B cell (primary cell): ENCODE results near the gene IFT22. TPM values are rescaled to one million over a fixed set of nuclear protein-coding genes. Genes with fewer than 3 reads are reported as not detected.

Experiments used
- ATAC-seq: fragments of 200-7000 bp; cut with Tn5 transposase; one replicate; pipeline ENCODE4 v1.10.0; 2021; ENCODE audit warnings: low read depth, mild to moderate bottlenecking, moderate number of reproducible peaks, moderate library complexity
- CTCF ChIA-PET: fragments of 350-600 bp; sonication (Branson Sonifier 250); formaldehyde crosslinking; loops from one replicate; lab custom pipeline; 2021; ENCODE audit warnings: antibody characterized with exemption, inconsistent platforms; lab: Charles Lee
- POLR2A ChIA-PET: fragments of 350-600 bp; sonication (Branson Sonifier 250); formaldehyde crosslinking; loops from one replicate; lab custom pipeline; 2021; ENCODE audit warnings: antibody characterized with exemption; lab: Charles Lee
- DNase-seq: peaks from one replicate; pipeline ENCODE4 v3.0.0; 2013
- H2AFZ ChIP-seq: 2 replicates; pipeline ENCODE4 v1.6.1; 2012; ENCODE audit warnings: mild to moderate bottlenecking, low read depth, low read length; ENCODE audit not compliant: insufficient read depth, poor library complexity, severe bottlenecking
- H3K27ac ChIP-seq, 2 donors: 1 replicate in 1 of 2; 2 replicates in 1 of 2; pipeline ENCODE4 v1.5.1; 2012 to 2013; ENCODE audit warnings: low read length in 2 of 2, mild to moderate bottlenecking in 2 of 2, moderate library complexity in 1 of 2
- H3K27me3 ChIP-seq, 4 experiments: fragments of 200-600 bp in 1 of 4; sonication (generic) in 1 of 4; replicated peaks in 1 of 4; 1 replicate in 2 of 4; 2 replicates in 2 of 4; pipeline versions ENCODE4 v1.6.1 to v1.7.0; 2013 to 2016; ENCODE audit warnings: low read length in 3 of 4, mild to moderate bottlenecking in 2 of 4, mixed read lengths in 1 of 4, moderate library complexity in 1 of 4; ENCODE audit not compliant: insufficient read depth in 4 of 4, control insufficient read depth in 3 of 4; ENCODE audit errors: control extremely low read depth in 1 of 4
- H3K36me3 ChIP-seq, 2 experiments: replicated peaks in 1 of 2; 1 replicate in 1 of 2; 2 replicates in 1 of 2; pipeline versions ENCODE4 v1.6.1 to v1.7.1; 2013; ENCODE audit warnings: low read length in 1 of 2; ENCODE audit not compliant: insufficient read depth in 2 of 2, control insufficient read depth in 1 of 2; ENCODE audit errors: control extremely low read depth in 1 of 2, extremely low read depth in 1 of 2
- H3K4me1 ChIP-seq, 2 donors: fragments of 200-600 bp in 1 of 2; sonication (generic) in 1 of 2; 1 replicate in 1 of 2; 2 replicates in 1 of 2; pipeline versions ENCODE4 v1.5.1 to v1.6.1; 2013 to 2017; ENCODE audit warnings: low read length in 2 of 2; ENCODE audit not compliant: control insufficient read depth in 2 of 2, insufficient read depth in 2 of 2
- H3K4me2 ChIP-seq: replicated peaks from 2 replicates; pipeline ENCODE3; 2012; ENCODE audit warnings: mild to moderate bottlenecking, low read depth, low read length; ENCODE audit not compliant: poor library complexity, severe bottlenecking
- H3K4me3 ChIP-seq, 5 experiments: fragments of 200-600 bp in 1 of 5; sonication (generic) in 1 of 5; 1 replicate in 3 of 5; 2 replicates in 2 of 5; pipeline versions ENCODE4 v1.5.1 to v1.7.0; 2011 to 2016; ENCODE audit warnings: low read length in 4 of 5, mild to moderate bottlenecking in 4 of 5, low read depth in 2 of 5, control low read depth in 1 of 5, moderate library complexity in 1 of 5; ENCODE audit not compliant: insufficient read depth in 1 of 5; ENCODE audit errors: control extremely low read depth in 1 of 5, extremely low read depth in 1 of 5
- H3K79me2 ChIP-seq: fragments of 200-600 bp; sonication (generic); one replicate; pipeline ENCODE4 v1.6.0; 2016; ENCODE audit warnings: low read length; ENCODE audit not compliant: control insufficient read depth, insufficient read depth
- H3K9ac ChIP-seq: fragments of 200-600 bp; sonication (generic); 2 replicates; pipeline ENCODE4 v1.6.1; 2017; ENCODE audit warnings: mild to moderate bottlenecking, low read length, moderate library complexity
- H3K9me3 ChIP-seq, 3 donors: one replicate each; pipeline versions ENCODE4 v1.6.1 to v1.7.1; 2013; ENCODE audit warnings: low read length in 2 of 3; ENCODE audit not compliant: control insufficient read depth in 2 of 3, insufficient read depth in 1 of 3; ENCODE audit errors: control extremely low read depth in 1 of 3
- H4K20me1 ChIP-seq: 2 replicates; pipeline ENCODE4 v1.6.0; 2012; ENCODE audit warnings: mild to moderate bottlenecking, low read length; ENCODE audit not compliant: insufficient read depth, control insufficient read depth, poor library complexity, severe bottlenecking
- H3K27ac Mint-ChIP-seq: one replicate; pipeline ENCODE4 v1.8.0; 2021; ENCODE audit warnings: mixed read lengths
- H3K27me3 Mint-ChIP-seq: one replicate; pipeline ENCODE4 v1.8.0; 2021; ENCODE audit warnings: mixed read lengths
- H3K4me1 Mint-ChIP-seq: one replicate; pipeline ENCODE4 v1.8.0; 2021; ENCODE audit warnings: mixed read lengths
- H3K4me3 Mint-ChIP-seq: one replicate; pipeline ENCODE4 v1.8.0; 2021; ENCODE audit warnings: mixed read lengths
- H3K9me3 Mint-ChIP-seq: one replicate; pipeline ENCODE4 v1.8.0; 2022; ENCODE audit warnings: mixed read lengths; ENCODE audit not compliant: insufficient read depth
- EZH2 ChIP-seq: IDR thresholded peaks from 2 replicates; pipeline ENCODE4 v1.6.1; 2012; ENCODE audit warnings: borderline replicate concordance, low read depth, mild to moderate bottlenecking, moderate library complexity, low read length; ENCODE audit not compliant: insufficient read depth, poor library complexity, severe bottlenecking
- WGBS: methylation state at CpG from one replicate; pipeline ENCODE4 v1.1.5; 2013; ENCODE audit warnings: missing lambda C conversion rate; ENCODE audit not compliant: insufficient coverage; 5-methylcytosine and 5-hydroxymethylcytosine counted together
- intact Hi-C: fragments of 100-400 bp; cut with micrococcal nuclease; formaldehyde crosslinking; loops from one replicate; pipeline ENCODE4 v1.10.0; 2022
- polyA plus RNA-seq: library from polyadenylated mRNA; depleted of rRNA; stranded (reverse); fragments of >200 nt; gene quantifications from 2 replicates; pipeline ENCODE4 v1.2.3, GENCODE V29; 2012
- total RNA-seq, 2 donors: library from RNA; stranded (reverse); fragments of 120-200 nt in 1 of 2; gene quantifications; 1 replicate in 1 of 2; 2 replicates in 1 of 2; pipeline versions ENCODE4 v1.2.3 to v1.2.4, GENCODE V29; 2013 to 2022
- TF ChIP-seq, protein P1 (sequence below): fragments of 200-600 bp; IDR thresholded peaks from one replicate; pipeline ENCODE4 v1.8.0; 2022; ENCODE audit warnings: antibody characterized with exemption, mild to moderate bottlenecking

Gene IFT22
- total and polyA plus RNA-seq, 2 donors (not counting 1 experiment from before 2014, with no cell fraction given), result 5.2 to 7.3 TPM

DNA sequence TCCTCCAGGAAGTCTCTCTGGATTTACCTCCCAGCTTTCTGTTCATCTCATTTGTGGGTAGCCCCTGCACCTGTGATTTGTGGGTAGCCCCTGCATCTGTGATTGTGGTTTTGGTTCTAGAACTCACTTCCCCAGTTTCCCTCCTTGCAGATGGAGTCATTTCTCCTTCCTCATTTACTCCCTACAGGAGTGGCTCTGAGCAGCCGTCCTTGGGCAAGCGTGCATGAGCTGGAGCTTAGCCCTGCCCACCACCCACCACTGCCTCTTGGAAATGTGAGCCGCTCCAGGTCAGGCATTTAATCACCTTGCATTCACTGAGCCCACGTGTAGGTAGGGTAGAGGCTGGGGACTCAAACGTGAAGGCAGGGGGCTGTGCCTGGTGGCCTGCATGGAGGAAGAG is 49.2 kb upstream of the IFT22 start:
- no peak overlapping the region for H2AFZ ChIP-seq
- peaks cover 0 to 8% (median 0%) of the 10 kb centered on the region in 3 donors for H3K9me3 ChIP-seq
- 3% methylated on average over 4 of the region's 5 CpGs for WGBS
- DNase-seq (no peak), ATAC-seq (no peak)
- H3K79me2 ChIP-seq, result no peaks in the 10 kb centered on the region
- Mint-ChIP-seq H3K27ac (no peak overlapping the region), H3K4me3 (no peak overlapping the region), H3K9me3 (no peaks in the 10 kb centered on the region), H3K4me1 (peaks cover 11% of the 10 kb centered on the region), H3K27me3 (peaks cover 41% of the 10 kb centered on the region)
- no peaks in the 10 kb centered on the region for H4K20me1 ChIP-seq
- H3K27ac ChIP-seq, result no peak overlapping the region
- CTCF ChIA-PET, result interaction anchor here (0.6 to 2.7 kb wide), 2 partner anchors 41 to 303 kb away, joined by 3 to 14 read pairs; no protein-coding TSS in a partner anchor
- H3K9ac ChIP-seq, result no peak overlapping the region
- intact Hi-C loops, result no loop called here
- POLR2A ChIA-PET, result no interaction called here
- peaks cover 0 to 9% of the 10 kb centered on the region in 2 donors for H3K4me1 ChIP-seq
- no peaks in the 10 kb centered on the region for H3K36me3 ChIP-seq
- H3K4me3 ChIP-seq, result no peak overlapping the region
- TF ChIP-seq, protein P1, sequence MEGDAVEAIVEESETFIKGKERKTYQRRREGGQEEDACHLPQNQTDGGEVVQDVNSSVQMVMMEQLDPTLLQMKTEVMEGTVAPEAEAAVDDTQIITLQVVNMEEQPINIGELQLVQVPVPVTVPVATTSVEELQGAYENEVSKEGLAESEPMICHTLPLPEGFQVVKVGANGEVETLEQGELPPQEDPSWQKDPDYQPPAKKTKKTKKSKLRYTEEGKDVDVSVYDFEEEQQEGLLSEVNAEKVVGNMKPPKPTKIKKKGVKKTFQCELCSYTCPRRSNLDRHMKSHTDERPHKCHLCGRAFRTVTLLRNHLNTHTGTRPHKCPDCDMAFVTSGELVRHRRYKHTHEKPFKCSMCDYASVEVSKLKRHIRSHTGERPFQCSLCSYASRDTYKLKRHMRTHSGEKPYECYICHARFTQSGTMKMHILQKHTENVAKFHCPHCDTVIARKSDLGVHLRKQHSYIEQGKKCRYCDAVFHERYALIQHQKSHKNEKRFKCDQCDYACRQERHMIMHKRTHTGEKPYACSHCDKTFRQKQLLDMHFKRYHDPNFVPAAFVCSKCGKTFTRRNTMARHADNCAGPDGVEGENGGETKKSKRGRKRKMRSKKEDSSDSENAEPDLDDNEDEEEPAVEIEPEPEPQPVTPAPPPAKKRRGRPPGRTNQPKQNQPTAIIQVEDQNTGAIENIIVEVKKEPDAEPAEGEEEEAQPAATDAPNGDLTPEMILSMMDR, result no peak
- H3K4me2 ChIP-seq, result no peak overlapping the region
- H3K27me3 ChIP-seq, result peaks cover 0 to 18% (median 3%) of the 10 kb centered on the region in 4 experiments

DNA sequence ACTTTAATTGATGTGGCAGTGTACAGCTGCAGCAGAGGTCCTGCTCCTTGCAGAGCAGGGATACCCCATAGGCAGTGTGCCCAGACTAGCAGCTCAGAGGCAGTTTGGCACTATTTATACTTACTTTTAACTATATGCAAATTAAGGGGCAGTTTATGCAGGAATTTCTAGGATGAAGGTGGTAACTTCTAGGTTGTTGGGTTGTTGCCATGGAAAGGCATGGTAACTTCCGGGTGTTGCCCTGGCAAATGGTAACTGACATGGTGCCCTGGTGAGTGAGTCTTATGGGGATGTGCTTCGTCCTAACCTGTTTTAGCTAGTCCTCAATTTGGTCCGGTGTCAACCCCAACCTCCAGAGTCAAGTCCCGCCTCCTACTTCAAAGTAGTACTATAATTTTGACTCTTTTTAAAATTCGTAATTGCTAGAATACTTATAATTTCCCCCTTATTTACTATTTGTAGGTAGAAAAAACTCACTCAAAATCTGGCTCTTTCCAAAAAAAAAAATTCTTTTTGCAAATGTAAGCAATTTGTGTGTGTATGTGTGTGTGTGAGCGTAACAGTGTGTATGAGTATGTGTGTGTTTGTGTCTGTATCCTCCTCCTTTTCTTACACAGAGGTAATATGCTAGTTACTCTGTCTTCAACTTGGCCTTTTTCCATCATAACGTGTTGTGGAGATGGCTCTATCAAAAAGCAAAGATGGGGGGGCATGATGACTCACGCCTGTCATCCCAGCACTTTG is 47.0 kb upstream of the IFT22 start:
- ChIA-PET POLR2A (no interaction called here), CTCF (interaction anchor here (0.9 to 8.2 kb wide), 5 partner anchors 28 to 70 kb away, joined by 3 to 83 read pairs (median 5); no protein-coding TSS in a partner anchor)
- DNase-seq (no peak), ATAC-seq (no peak)
- TF ChIP-seq EZH2, result no peak
- TF ChIP-seq, protein P1, result no peak
- WGBS, result 100% methylated on average over 1 of the region's 8 CpGs
- Histone ChIP-seq H3K27ac (no peak overlapping the region), H3K9ac (no peak overlapping the region), H3K27me3 (peaks cover 0 to 31% (median 6%) of the 10 kb centered on the region in 4 experiments), H3K4me2 (no peak overlapping the region), H3K4me1 (peaks cover 9 to 21% of the 10 kb centered on the region in 2 donors), H3K36me3 (no peaks in the 10 kb centered on the region), H3K4me3 (no peak overlapping the region), H3K79me2 (no peaks in the 10 kb centered on the region), H4K20me1 (no peaks in the 10 kb centered on the region), H2AFZ (no peak overlapping the region), H3K9me3 (peaks cover 0 to 8% (median 0%) of the 10 kb centered on the region in 3 donors)
- H3K9me3 Mint-ChIP-seq, result no peaks in the 10 kb centered on the region
- no peak overlapping the region for H3K4me3 Mint-ChIP-seq
- intact Hi-C loops, result no loop called here
- H3K27ac Mint-ChIP-seq, result no peak overlapping the region
- H3K27me3 Mint-ChIP-seq, result peaks cover 49% of the 10 kb centered on the region
- peaks cover 18% of the 10 kb centered on the region for H3K4me1 Mint-ChIP-seq
